ENCODE measurements around the gene DPRX.

Gene DPRX

GRCh38 chr19:53644061-53644816 is 12.4 kb downstream of the DPRX start:
- DNase-seq (ENCODE audit: low read depth) = no peak
- H3K4me3 ChIP-seq (ENCODE audit: low read depth, low read length) = no peak overlapping the region
- no peak for TF ChIP-seq CTCF (IDR thresholded peaks at IDR 0.05; ENCODE audit: insufficient read depth, low read depth, low read length, missing control alignments)

- TF ChIP-seq CTCF (IDR thresholded peaks at IDR 0.05; ENCODE audit: insufficient read depth, low read depth, low read length, missing control alignments) = no peak
- DNase-seq (ENCODE audit: low read depth) = no peak
- no peak overlapping the region for H3K4me3 ChIP-seq (ENCODE audit: low read depth, low read length)
Observed at GRCh38 chr19:53646144-53646543, 14.3 kb downstream of the DPRX start.

- no peak overlapping the region for H3K4me3 ChIP-seq (ENCODE audit: low read depth, low read length)
- no peak for DNase-seq (ENCODE audit: low read depth)
- no peak for TF ChIP-seq CTCF (IDR thresholded peaks at IDR 0.05; ENCODE audit: insufficient read depth, low read depth, low read length, missing control alignments)
Observed at GRCh38 chr19:53647350-53647749, 15.6 kb downstream of the DPRX start.

- no peak overlapping the region for H3K4me3 ChIP-seq (ENCODE audit: low read depth, low read length)
- TF ChIP-seq CTCF (IDR thresholded peaks at IDR 0.05; ENCODE audit: insufficient read depth, low read depth, low read length, missing control alignments) = no peak
- no peak for DNase-seq (ENCODE audit: low read depth)
Observed at GRCh38 chr19:53647792-53648191, 16.0 kb downstream of the DPRX start.

- TF ChIP-seq CTCF (IDR thresholded peaks at IDR 0.05; ENCODE audit: insufficient read depth, low read depth, low read length, missing control alignments) = no peak
- H3K4me3 ChIP-seq (ENCODE audit: low read depth, low read length) = no peak overlapping the region
- no peak for DNase-seq (ENCODE audit: low read depth)
Observed at GRCh38 chr19:53649746-53650593, 18.2 kb downstream of the DPRX start.

GRCh38 chr19:53652476-53652875 is 20.7 kb downstream of the DPRX start:
- no peak for TF ChIP-seq CTCF (IDR thresholded peaks at IDR 0.05; ENCODE audit: insufficient read depth, low read depth, low read length, missing control alignments)
- no peak overlapping the region for H3K4me3 ChIP-seq (ENCODE audit: low read depth, low read length)
- DNase-seq (ENCODE audit: low read depth) = no peak
